ENCODE results near the gene CXCR3.
"Not testable (repeated sequence)": the region's sequence is repeated elsewhere in the genome, so short reads cannot be mapped to it uniquely, and the experiment has no call there.

The CXCR3 gene
- total RNA-seq, result 25.3 to 51.5 (median 26.3) reads per million in 3 donors

- Histone ChIP-seq H3K4me1 (ENCODE audit: control insufficient read depth, insufficient read depth, low read length, poor library complexity, severe bottlenecking) (peaks cover 45% of the 10 kb centered on the region), H3K27ac (ENCODE audit: insufficient read depth, low read length, poor library complexity, severe bottlenecking) (peak within 1 kb of the TSS; percentile 72), H3K27me3 (replicated peaks; ENCODE audit: control insufficient read depth, insufficient read depth, low read length, poor library complexity, severe bottlenecking) (no peaks in the 10 kb centered on the region), H3K9me3 (ENCODE audit: control insufficient read depth, low read length) (no peaks in the 10 kb centered on the region), H3K36me3 (ENCODE audit: control insufficient read depth, insufficient read depth, low read length) (no peaks in the 10 kb centered on the region), H3K4me3 (ENCODE audit: insufficient read depth, low read depth, low read length, poor library complexity, severe bottlenecking) (peak within 1 kb of the TSS; percentile 38)
- DNase-seq, result peak; percentile 45 to 59 (median 47)
Observed at GRCh38 chrX:71618303-71618721, at the start of gene CXCR3. TSS of gene CXCR3 (minus strand) at chrX:71618511. CDS start at chrX:71618449, 62 bp downstream.

- no peak within 1 kb of the TSS for H3K27ac ChIP-seq (ENCODE audit: insufficient read depth, low read length, poor library complexity, severe bottlenecking)
- no peaks in the 10 kb centered on the region for H3K36me3 ChIP-seq (ENCODE audit: control insufficient read depth, insufficient read depth, low read length)
- no peaks in the 10 kb centered on the region for H3K27me3 ChIP-seq (replicated peaks; ENCODE audit: control insufficient read depth, insufficient read depth, low read length, poor library complexity, severe bottlenecking)
- no peaks in the 10 kb centered on the region for H3K9me3 ChIP-seq (ENCODE audit: control insufficient read depth, low read length)
- no peak for DNase-seq
- H3K4me3 ChIP-seq (ENCODE audit: insufficient read depth, low read depth, low read length, poor library complexity, severe bottlenecking), result no peak within 1 kb of the TSS
- peaks cover 6% of the 10 kb centered on the region for H3K4me1 ChIP-seq (ENCODE audit: control insufficient read depth, insufficient read depth, low read length, poor library complexity, severe bottlenecking)
Observed at GRCh38 chrX:71667328-71668247, 49.3 kb upstream of the CXCR3 start, which contains the start of gene LOC101059915. TSS of gene LOC101059915 (plus strand) at chrX:71667546.

GRCh38 chrX:71666240-71667223 lies 48.2 kb upstream of the CXCR3 start:
- H3K4me3 ChIP-seq (ENCODE audit: insufficient read depth, low read depth, low read length, poor library complexity, severe bottlenecking), result no peak overlapping the region
- no peak overlapping the region for H3K27ac ChIP-seq (ENCODE audit: insufficient read depth, low read length, poor library complexity, severe bottlenecking)
- peaks cover 9% of the 10 kb centered on the region for H3K4me1 ChIP-seq (ENCODE audit: control insufficient read depth, insufficient read depth, low read length, poor library complexity, severe bottlenecking)
- H3K9me3 ChIP-seq (ENCODE audit: control insufficient read depth, low read length), result no peaks in the 10 kb centered on the region
- no peaks in the 10 kb centered on the region for H3K36me3 ChIP-seq (ENCODE audit: control insufficient read depth, insufficient read depth, low read length)
- no peak for DNase-seq
- no peaks in the 10 kb centered on the region for H3K27me3 ChIP-seq (replicated peaks; ENCODE audit: control insufficient read depth, insufficient read depth, low read length, poor library complexity, severe bottlenecking)

GRCh38 chrX:71665747-71666146 lies 47.4 kb upstream of the CXCR3 start:
- H3K9me3 ChIP-seq (ENCODE audit: control insufficient read depth, low read length), result no peaks in the 10 kb centered on the region
- H3K4me3 ChIP-seq (ENCODE audit: insufficient read depth, low read depth, low read length, poor library complexity, severe bottlenecking), result no peak overlapping the region
- H3K27ac ChIP-seq (ENCODE audit: insufficient read depth, low read length, poor library complexity, severe bottlenecking), result no peak overlapping the region
- H3K27me3 ChIP-seq (replicated peaks; ENCODE audit: control insufficient read depth, insufficient read depth, low read length, poor library complexity, severe bottlenecking), result no peaks in the 10 kb centered on the region
- peaks cover 9% of the 10 kb centered on the region for H3K4me1 ChIP-seq (ENCODE audit: control insufficient read depth, insufficient read depth, low read length, poor library complexity, severe bottlenecking)
- DNase-seq, result no peak
- no peaks in the 10 kb centered on the region for H3K36me3 ChIP-seq (ENCODE audit: control insufficient read depth, insufficient read depth, low read length)

- Histone ChIP-seq H3K4me3 (ENCODE audit: insufficient read depth, low read depth, low read length, poor library complexity, severe bottlenecking) (no peak overlapping the region), H3K4me1 (ENCODE audit: control insufficient read depth, insufficient read depth, low read length, poor library complexity, severe bottlenecking) (peaks cover 9% of the 10 kb centered on the region), H3K27ac (ENCODE audit: insufficient read depth, low read length, poor library complexity, severe bottlenecking) (no peak overlapping the region), H3K9me3 (ENCODE audit: control insufficient read depth, low read length) (no peaks in the 10 kb centered on the region), H3K36me3 (ENCODE audit: control insufficient read depth, insufficient read depth, low read length) (no peaks in the 10 kb centered on the region), H3K27me3 (replicated peaks; ENCODE audit: control insufficient read depth, insufficient read depth, low read length, poor library complexity, severe bottlenecking) (no peaks in the 10 kb centered on the region)
- DNase-seq, result no peak
Observed at GRCh38 chrX:71664889-71665491, 46.7 kb upstream of the CXCR3 start.

- H3K36me3 ChIP-seq (ENCODE audit: control insufficient read depth, insufficient read depth, low read length); H3K27ac ChIP-seq (ENCODE audit: insufficient read depth, low read length, poor library complexity, severe bottlenecking); H3K9me3 ChIP-seq (ENCODE audit: control insufficient read depth, low read length); DNase-seq; H3K4me1 ChIP-seq (ENCODE audit: control insufficient read depth, insufficient read depth, low read length, poor library complexity, severe bottlenecking); H3K4me3 ChIP-seq (ENCODE audit: insufficient read depth, low read depth, low read length, poor library complexity, severe bottlenecking); H3K27me3 ChIP-seq (replicated peaks; ENCODE audit: control insufficient read depth, insufficient read depth, low read length, poor library complexity, severe bottlenecking): not testable (repeated sequence)
Observed at GRCh38 chrX:71664202-71664601, 45.9 kb upstream of the CXCR3 start.

GRCh38 chrX:71663238-71663637 lies 44.9 kb upstream of the CXCR3 start:
- not testable (repeated sequence) for H3K4me1 ChIP-seq (ENCODE audit: control insufficient read depth, insufficient read depth, low read length, poor library complexity, severe bottlenecking); H3K9me3 ChIP-seq (ENCODE audit: control insufficient read depth, low read length); H3K36me3 ChIP-seq (ENCODE audit: control insufficient read depth, insufficient read depth, low read length); H3K27me3 ChIP-seq (replicated peaks; ENCODE audit: control insufficient read depth, insufficient read depth, low read length, poor library complexity, severe bottlenecking); H3K27ac ChIP-seq (ENCODE audit: insufficient read depth, low read length, poor library complexity, severe bottlenecking); H3K4me3 ChIP-seq (ENCODE audit: insufficient read depth, low read depth, low read length, poor library complexity, severe bottlenecking)
- DNase-seq, result peak; percentile 21 to 44 (median 21)

- H3K36me3 ChIP-seq (ENCODE audit: control insufficient read depth, insufficient read depth, low read length); H3K9me3 ChIP-seq (ENCODE audit: control insufficient read depth, low read length); H3K4me3 ChIP-seq (ENCODE audit: insufficient read depth, low read depth, low read length, poor library complexity, severe bottlenecking); H3K27ac ChIP-seq (ENCODE audit: insufficient read depth, low read length, poor library complexity, severe bottlenecking); H3K4me1 ChIP-seq (ENCODE audit: control insufficient read depth, insufficient read depth, low read length, poor library complexity, severe bottlenecking); DNase-seq; H3K27me3 ChIP-seq (replicated peaks; ENCODE audit: control insufficient read depth, insufficient read depth, low read length, poor library complexity, severe bottlenecking): not testable (repeated sequence)
Observed at GRCh38 chrX:71662654-71663053, 44.3 kb upstream of the CXCR3 start.

- H3K4me1 ChIP-seq (ENCODE audit: control insufficient read depth, insufficient read depth, low read length, poor library complexity, severe bottlenecking), result peaks cover 9% of the 10 kb centered on the region
- DNase-seq, result no peak
- H3K27me3 ChIP-seq (replicated peaks; ENCODE audit: control insufficient read depth, insufficient read depth, low read length, poor library complexity, severe bottlenecking), result no peaks in the 10 kb centered on the region
- no peak overlapping the region for H3K27ac ChIP-seq (ENCODE audit: insufficient read depth, low read length, poor library complexity, severe bottlenecking)
- H3K4me3 ChIP-seq (ENCODE audit: insufficient read depth, low read depth, low read length, poor library complexity, severe bottlenecking), result no peak overlapping the region
- no peaks in the 10 kb centered on the region for H3K9me3 ChIP-seq (ENCODE audit: control insufficient read depth, low read length)
- no peaks in the 10 kb centered on the region for H3K36me3 ChIP-seq (ENCODE audit: control insufficient read depth, insufficient read depth, low read length)
Observed at GRCh38 chrX:71661919-71662318, 43.6 kb upstream of the CXCR3 start.

All from effector memory CD4-positive, alpha-beta T cell (primary cell).